Stimulated activated CD8-positive, alpha-beta memory T cell treated with anti-CD3 and anti-CD28 coated beads, Interleukin-15, amount 100 ng/mL, for 4 hours (primary cell): ENCODE results near the gene CERT1.

Experiments used
- DNase-seq, 2 donors: peaks; one replicate each; pipeline ENCODE4 v3.0.0-alpha.2; 2020; ENCODE audit warnings: low read depth in 2 of 2

CERT1 gene

GRCh38 chr5:75405296-75405695 is 106.1 kb downstream of the CERT1 start:
- no peak for DNase-seq

GRCh38 chr5:75395277-75395676 is 116.2 kb downstream of the CERT1 start:
- DNase-seq, result no peak

GRCh38 chr5:75389430-75389829 is 122.0 kb downstream of the CERT1 start:
- no peak for DNase-seq

GRCh38 chr5:75387806-75388205 is 123.6 kb downstream of the CERT1 start:
- DNase-seq, result no peak

GRCh38 chr5:75384218-75384617 is 127.2 kb downstream of the CERT1 start:
- no peak for DNase-seq

- DNase-seq, result no peak
These were observed 130.0 kb downstream of the CERT1 start for GRCh38 chr5:75381456-75381855.

GRCh38 chr5:75380099-75380498 is 131.3 kb downstream of the CERT1 start:
- no peak for DNase-seq

GRCh38 chr5:75375414-75375813 is 136.0 kb downstream of the CERT1 start:
- DNase-seq, result no peak

GRCh38 chr5:75374394-75374814 is 137.0 kb downstream of the CERT1 start:
- no peak for DNase-seq

- DNase-seq, result no peak
These were observed 137.6 kb downstream of the CERT1 start for GRCh38 chr5:75373862-75374261.

- no peak for DNase-seq
These were observed 143.0 kb downstream of the CERT1 start for GRCh38 chr5:75368391-75368790.

GRCh38 chr5:75367401-75367800 is 144.0 kb downstream of the CERT1 start:
- DNase-seq, result no peak

GRCh38 chr5:75366787-75367186 is 144.6 kb downstream of the CERT1 start:
- DNase-seq, result no peak

GRCh38 chr5:75365740-75366139 is 145.7 kb downstream of the CERT1 start:
- no peak for DNase-seq

GRCh38 chr5:75364571-75365280 is 146.7 kb downstream of the CERT1 start:
- no peak for DNase-seq

- no peak for DNase-seq
These were observed 147.5 kb downstream of the CERT1 start for GRCh38 chr5:75363726-75364495.

GRCh38 chr5:75363111-75363510 is 148.3 kb downstream of the CERT1 start:
- DNase-seq, result no peak

GRCh38 chr5:75362474-75362975 is 148.9 kb downstream of the CERT1 start:
- no peak for DNase-seq

GRCh38 chr5:75361310-75361709 is 150.1 kb downstream of the CERT1 start:
- DNase-seq, result no peak

GRCh38 chr5:75358117-75358516 is 153.3 kb downstream of the CERT1 start:
- DNase-seq, result no peak

- DNase-seq, result no peak
These were observed 154.7 kb downstream of the CERT1 start for GRCh38 chr5:75356719-75357118.

- DNase-seq, result no peak
These were observed 156.2 kb downstream of the CERT1 start for GRCh38 chr5:75355236-75355635.
